MM.1S (cell line): ENCODE results near the gene KCNK16.

ENCODE experiments used
- EZH2 ChIP-seq: fragments of 300-600 bp; sonication (generic); optimal IDR thresholded peaks from 2 replicates; pipeline ENCODE3; 2017; ENCODE audit warnings: low read depth, mild to moderate bottlenecking, antibody characterized with exemption, low read length, mixed read lengths
- EZH2phosphoT487 ChIP-seq: fragments of 300-600 bp; sonication (generic); IDR thresholded peaks from 2 replicates; pipeline ENCODE4 v1.6.1; 2018; ENCODE audit warnings: antibody characterized with exemption, low read length
- TF ChIP-seq, protein P1 (sequence below): fragments of 300-600 bp; sonication (generic); IDR thresholded peaks from 2 replicates; pipeline ENCODE4 v1.5.1; 2016; ENCODE audit warnings: antibody characterized with exemption, low read length, mixed read lengths

GRCh38 chr6:39341937-39342336 is 19.4 kb upstream of the KCNK16 start:
- TF ChIP-seq, protein P1, sequence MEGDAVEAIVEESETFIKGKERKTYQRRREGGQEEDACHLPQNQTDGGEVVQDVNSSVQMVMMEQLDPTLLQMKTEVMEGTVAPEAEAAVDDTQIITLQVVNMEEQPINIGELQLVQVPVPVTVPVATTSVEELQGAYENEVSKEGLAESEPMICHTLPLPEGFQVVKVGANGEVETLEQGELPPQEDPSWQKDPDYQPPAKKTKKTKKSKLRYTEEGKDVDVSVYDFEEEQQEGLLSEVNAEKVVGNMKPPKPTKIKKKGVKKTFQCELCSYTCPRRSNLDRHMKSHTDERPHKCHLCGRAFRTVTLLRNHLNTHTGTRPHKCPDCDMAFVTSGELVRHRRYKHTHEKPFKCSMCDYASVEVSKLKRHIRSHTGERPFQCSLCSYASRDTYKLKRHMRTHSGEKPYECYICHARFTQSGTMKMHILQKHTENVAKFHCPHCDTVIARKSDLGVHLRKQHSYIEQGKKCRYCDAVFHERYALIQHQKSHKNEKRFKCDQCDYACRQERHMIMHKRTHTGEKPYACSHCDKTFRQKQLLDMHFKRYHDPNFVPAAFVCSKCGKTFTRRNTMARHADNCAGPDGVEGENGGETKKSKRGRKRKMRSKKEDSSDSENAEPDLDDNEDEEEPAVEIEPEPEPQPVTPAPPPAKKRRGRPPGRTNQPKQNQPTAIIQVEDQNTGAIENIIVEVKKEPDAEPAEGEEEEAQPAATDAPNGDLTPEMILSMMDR: no peak
- TF ChIP-seq EZH2 (no peak), EZH2phosphoT487 (no peak)
